ENCODE data around the gene MRPS25.

DNA sequence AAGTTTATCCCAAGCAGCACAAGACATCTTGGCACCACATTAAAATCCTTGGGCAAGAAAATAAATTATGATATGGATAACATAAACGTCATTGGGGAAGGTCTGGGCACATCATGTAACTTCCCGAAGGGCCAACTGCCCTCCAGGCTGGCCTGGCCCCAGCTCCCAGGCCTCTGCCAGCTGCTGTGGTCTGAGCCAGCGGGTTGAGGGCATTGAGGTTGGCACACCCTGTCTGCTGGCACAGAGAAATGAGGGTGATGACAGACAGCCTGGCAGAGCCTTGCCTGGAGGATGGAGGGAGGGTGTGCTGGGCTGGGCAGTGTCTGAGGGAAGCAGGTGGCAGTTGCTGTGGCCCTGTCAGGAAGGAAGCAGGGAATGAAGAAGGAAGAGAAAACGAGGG, 37.1 kb upstream of the MRPS25 start:
- TF ChIP-seq, protein P1, sequence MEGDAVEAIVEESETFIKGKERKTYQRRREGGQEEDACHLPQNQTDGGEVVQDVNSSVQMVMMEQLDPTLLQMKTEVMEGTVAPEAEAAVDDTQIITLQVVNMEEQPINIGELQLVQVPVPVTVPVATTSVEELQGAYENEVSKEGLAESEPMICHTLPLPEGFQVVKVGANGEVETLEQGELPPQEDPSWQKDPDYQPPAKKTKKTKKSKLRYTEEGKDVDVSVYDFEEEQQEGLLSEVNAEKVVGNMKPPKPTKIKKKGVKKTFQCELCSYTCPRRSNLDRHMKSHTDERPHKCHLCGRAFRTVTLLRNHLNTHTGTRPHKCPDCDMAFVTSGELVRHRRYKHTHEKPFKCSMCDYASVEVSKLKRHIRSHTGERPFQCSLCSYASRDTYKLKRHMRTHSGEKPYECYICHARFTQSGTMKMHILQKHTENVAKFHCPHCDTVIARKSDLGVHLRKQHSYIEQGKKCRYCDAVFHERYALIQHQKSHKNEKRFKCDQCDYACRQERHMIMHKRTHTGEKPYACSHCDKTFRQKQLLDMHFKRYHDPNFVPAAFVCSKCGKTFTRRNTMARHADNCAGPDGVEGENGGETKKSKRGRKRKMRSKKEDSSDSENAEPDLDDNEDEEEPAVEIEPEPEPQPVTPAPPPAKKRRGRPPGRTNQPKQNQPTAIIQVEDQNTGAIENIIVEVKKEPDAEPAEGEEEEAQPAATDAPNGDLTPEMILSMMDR (IDR thresholded peaks at IDR 0.05): no peak
- peak; percentile 32 to 54 for TF ChIP-seq POLR2AphosphoS5 (IDR thresholded peaks at IDR 0.05)
